H1 (cell line): ENCODE data around the gene SAMD4A. TPM values are rescaled to one million over a fixed set of nuclear protein-coding genes. Genes with fewer than 3 reads are reported as not detected.

Experiments
- CTCF ChIA-PET: fragments of 300-600 bp; sonication (Branson Sonifier 250); formaldehyde crosslinking; loops from one replicate; lab custom pipeline; 2021; ENCODE audit not compliant: partially characterized antibody; lab: Charles Lee
- POLR2A ChIA-PET: fragments of 300-600 bp; sonication (Branson Sonifier 250); formaldehyde crosslinking; loops from one replicate; lab custom pipeline; 2021; ENCODE audit warnings: inconsistent platforms; ENCODE audit not compliant: partially characterized antibody; lab: Charles Lee
- DNase-seq, 2 experiments: peaks; one replicate each; pipeline versions ENCODE4 v3.0.0 to v3.0.0-alpha.2; 2010 to 2022; ENCODE audit warnings: low spot score in 2 of 2, low read depth in 1 of 2, mixed read lengths in 1 of 2
- FAIRE-seq: peaks from 2 replicates; lab custom pipeline; 2011; peaks lifted over from hg19 to GRCh38; lab: Jason Lieb, UNC
- H2AFZ ChIP-seq: 2 replicates; pipeline ENCODE4 v1.8.1; 2012; ENCODE audit warnings: low read length, inconsistent platforms
- H2AK5ac ChIP-seq: 2 replicates; pipeline ENCODE4 v1.6.1; 2013; ENCODE audit warnings: low read depth, low read length
- H2BK120ac ChIP-seq: replicated peaks from 2 replicates; pipeline ENCODE3; 2013; ENCODE audit warnings: low read depth, low read length, inconsistent platforms
- H2BK12ac ChIP-seq: 2 replicates; pipeline ENCODE4 v1.6.1; 2013; ENCODE audit warnings: low read depth, low read length
- H2BK15ac ChIP-seq: 2 replicates; pipeline ENCODE4 v1.6.1; 2013; ENCODE audit warnings: low read length
- H2BK20ac ChIP-seq: 2 replicates; pipeline ENCODE4 v1.6.1; 2013; ENCODE audit warnings: low read length
- H2BK5ac ChIP-seq: 2 replicates; pipeline ENCODE4 v1.6.1; 2013; ENCODE audit warnings: low read depth, low read length
- H3K14ac ChIP-seq: 2 replicates; pipeline ENCODE4 v1.6.1; 2013; ENCODE audit warnings: inconsistent platforms; ENCODE audit not compliant: insufficient read length
- H3K18ac ChIP-seq: 2 replicates; pipeline ENCODE4 v1.6.1; 2013; ENCODE audit warnings: low read length; ENCODE audit errors: extremely low read depth
- H3K23ac ChIP-seq: 2 replicates; pipeline ENCODE4 v1.6.1; 2013; ENCODE audit warnings: inconsistent platforms; ENCODE audit not compliant: insufficient read length
- H3K23me2 ChIP-seq: 2 replicates; pipeline ENCODE4 v1.6.1; 2013; ENCODE audit warnings: low read depth, low read length
- H3K27ac ChIP-seq: 2 replicates; pipeline ENCODE4 v1.6.1; 2011; ENCODE audit warnings: low read depth, low read length, inconsistent platforms
- H3K27me3 ChIP-seq, 4 experiments: replicated peaks in 1 of 4; 1 replicate in 1 of 4; 2 replicates in 3 of 4; pipeline versions ENCODE4 v1.6.1 to v1.8.1; 2011 to 2013; ENCODE audit warnings: low read length in 3 of 4, mild to moderate bottlenecking in 3 of 4, inconsistent platforms in 2 of 4, mixed read lengths in 2 of 4, moderate library complexity in 1 of 4; ENCODE audit not compliant: control insufficient read depth in 3 of 4, insufficient read depth in 3 of 4; ENCODE audit errors: extremely low read depth in 1 of 4
- H3K36me3 ChIP-seq, 4 experiments: 2 replicates each; pipeline versions ENCODE4 v1.6.1 to v1.8.1; 2011 to 2013; ENCODE audit warnings: mild to moderate bottlenecking in 4 of 4, low read length in 3 of 4, moderate library complexity in 2 of 4, control low read depth in 1 of 4, inconsistent platforms in 1 of 4; ENCODE audit not compliant: insufficient read depth in 4 of 4, control insufficient read depth in 2 of 4
- H3K4ac ChIP-seq: replicated peaks from 2 replicates; pipeline ENCODE3; 2013; ENCODE audit warnings: low read length, low read depth, mixed read lengths, inconsistent platforms; ENCODE audit not compliant: insufficient read length
- H3K4me1 ChIP-seq, 4 experiments: replicated peaks in 1 of 4; 1 replicate in 1 of 4; 2 replicates in 3 of 4; pipeline versions ENCODE4 v1.6.1 to v1.8.1; 2011 to 2013; ENCODE audit warnings: low read length in 3 of 4, inconsistent platforms in 2 of 4, mixed read lengths in 1 of 4; ENCODE audit not compliant: insufficient read depth in 4 of 4, control insufficient read depth in 3 of 4
- H3K4me2 ChIP-seq, 2 experiments: 2 replicates each; pipeline versions ENCODE4 v1.6.1 to v1.8.1; 2011 to 2013; ENCODE audit warnings: low read depth in 2 of 2, low read length in 2 of 2, control low read depth in 1 of 2, inconsistent platforms in 1 of 2, mild to moderate bottlenecking in 1 of 2; ENCODE audit not compliant: insufficient read depth in 1 of 2
- H3K4me3 ChIP-seq, 4 experiments: fragments of 200-600, 300-600 bp in 1 of 4; sonication (generic), shearing (Covaris generic), sonication (Bioruptor Twin) in 1 of 4; 2 replicates each; pipeline versions ENCODE4 v1.5.1 to v1.8.1; 2011 to 2016; ENCODE audit warnings: low read length in 4 of 4, low read depth in 3 of 4, control low read depth in 2 of 4, inconsistent platforms in 2 of 4, mild to moderate bottlenecking in 2 of 4, mixed read lengths in 1 of 4, moderate library complexity in 1 of 4; ENCODE audit not compliant: insufficient read depth in 2 of 4; ENCODE audit errors: extremely low read depth in 1 of 4
- H3K56ac ChIP-seq: replicated peaks from 2 replicates; pipeline ENCODE3; 2013; ENCODE audit warnings: low read depth, mild to moderate bottlenecking, mixed read lengths, low read length, inconsistent platforms; ENCODE audit not compliant: insufficient read length
- H3K79me1 ChIP-seq: 2 replicates; pipeline ENCODE4 v1.6.1; 2013; ENCODE audit warnings: low read depth, low read length, control low read depth
- H3K79me2 ChIP-seq, 2 experiments: 2 replicates each; pipeline versions ENCODE4 v1.6.1 to v1.8.1; 2012 to 2013; ENCODE audit warnings: low read length in 2 of 2, mild to moderate bottlenecking in 2 of 2, inconsistent platforms in 1 of 2; ENCODE audit not compliant: insufficient read depth in 2 of 2, control insufficient read depth in 1 of 2
- H3K9ac ChIP-seq, 4 experiments: replicated peaks in 1 of 4; 1 replicate in 1 of 4; 2 replicates in 3 of 4; pipeline versions ENCODE4 v1.6.1 to v1.8.1; 2011 to 2013; ENCODE audit warnings: low read depth in 3 of 4, low read length in 3 of 4, control low read depth in 2 of 4, mild to moderate bottlenecking in 2 of 4, moderate library complexity in 2 of 4, inconsistent platforms in 1 of 4; ENCODE audit errors: extremely low read depth in 1 of 4
- H3K9me3 ChIP-seq, 2 experiments: 2 replicates each; pipeline versions ENCODE4 v1.6.1 to v1.8.1; 2012 to 2013; ENCODE audit warnings: mild to moderate bottlenecking in 2 of 2, moderate library complexity in 2 of 2, control low read depth in 1 of 2, inconsistent platforms in 1 of 2, low read depth in 1 of 2, low read length in 1 of 2, mixed read lengths in 1 of 2; ENCODE audit not compliant: insufficient read depth in 2 of 2
- H4K20me1 ChIP-seq, 2 experiments: replicated peaks in 1 of 2; 2 replicates each; pipeline versions ENCODE3 to v1.8.1; 2011 to 2013; ENCODE audit warnings: inconsistent platforms in 2 of 2, low read length in 2 of 2, mild to moderate bottlenecking in 1 of 2; ENCODE audit not compliant: insufficient read depth in 2 of 2, control insufficient read depth in 1 of 2
- H4K5ac ChIP-seq: 2 replicates; pipeline ENCODE4 v1.6.1; 2013; ENCODE audit warnings: low read length, low read depth, mixed read lengths, inconsistent platforms; ENCODE audit not compliant: insufficient read length
- H4K8ac ChIP-seq: 2 replicates; pipeline ENCODE4 v1.8.0; 2013; ENCODE audit warnings: mild to moderate bottlenecking, moderate library complexity, low read length, inconsistent platforms; ENCODE audit not compliant: insufficient read depth; ENCODE audit errors: extremely low read depth
- H4K91ac ChIP-seq: replicated peaks from 2 replicates; pipeline ENCODE3; 2013; ENCODE audit warnings: low read length, mixed read lengths, inconsistent platforms; ENCODE audit not compliant: insufficient read length
- CHD1 ChIP-seq: IDR thresholded peaks from 2 replicates; pipeline ENCODE4 v1.6.1; 2012; ENCODE audit warnings: low read depth, low read length, improper control_type of control experiment
- CHD2 ChIP-seq: IDR thresholded peaks from 2 replicates; pipeline ENCODE4 v1.6.1; 2012; ENCODE audit warnings: low read length, improper control_type of control experiment
- EGR1 ChIP-seq: IDR thresholded peaks from 2 replicates; pipeline ENCODE4 v1.6.1; 2011; ENCODE audit warnings: low read depth, low read length, borderline replicate concordance
- GABPA ChIP-seq: IDR thresholded peaks from 2 replicates; pipeline ENCODE4 v1.6.1; 2011; ENCODE audit warnings: mild to moderate bottlenecking, low read length, moderate library complexity, borderline replicate concordance; ENCODE audit not compliant: insufficient read depth
- RBBP5 ChIP-seq: IDR thresholded peaks from 2 replicates; pipeline ENCODE4 v1.7.1; 2012; ENCODE audit warnings: low read depth, mild to moderate bottlenecking, inconsistent platforms, low read length, moderate library complexity, borderline replicate concordance
- RFX5 ChIP-seq: IDR thresholded peaks from 2 replicates; pipeline ENCODE4 v1.6.1; 2011; ENCODE audit warnings: low read depth, low read length, improper control_type of control experiment, borderline replicate concordance
- SIX5 ChIP-seq: IDR thresholded peaks from 2 replicates; pipeline ENCODE4 v1.6.1; 2011; ENCODE audit warnings: mild to moderate bottlenecking, low read depth, low read length
- SP4 ChIP-seq: IDR thresholded peaks from 2 replicates; pipeline ENCODE4 v1.6.1; 2012; ENCODE audit warnings: low read length, inconsistent platforms
- TEAD4 ChIP-seq: IDR thresholded peaks from 2 replicates; pipeline ENCODE4 v1.6.1; 2012; ENCODE audit warnings: low read depth, low read length, inconsistent platforms, mixed read lengths
- ZNF274 ChIP-seq: IDR thresholded peaks from 2 replicates; pipeline ENCODE4 v1.7.0; 2012; ENCODE audit warnings: low read length, borderline replicate concordance; ENCODE audit errors: extremely low read depth
- WGBS, 2 experiments: shearing (Covaris generic) in 1 of 2; methylation state at CpG; one replicate each; pipeline versions ENCODE4 v1.1.6 to v1.1.7; 2013 to 2015; ENCODE audit warnings: low lambda C conversion rate in 2 of 2, mixed read lengths in 2 of 2, inconsistent platforms in 1 of 2, low coverage in 1 of 2, missing lambda C conversion rate in 1 of 2; ENCODE audit not compliant: insufficient replicate concordance in 2 of 2, insufficient coverage in 1 of 2, insufficient read length in 1 of 2; ENCODE audit errors: extremely low coverage in 1 of 2, missing lambda C conversion rate in 1 of 2; 5-methylcytosine and 5-hydroxymethylcytosine counted together
- polyA plus RNA-seq, 7 experiments: library from polyadenylated mRNA; depleted of rRNA in 3 of 7; stranded (reverse) in 5 of 7; unstranded in 2 of 7; fragments of >200 nt in 5 of 7; fragments of 200-250 nt in 2 of 7; gene quantifications; 1 replicate in 5 of 7; 2 replicates in 1 of 7; 4 replicates in 1 of 7; pipeline versions ENCODE4 v1.2.1 to v1.2.3, GENCODE V29; 2011 to 2013; ENCODE audit warnings: missing spikeins in 2 of 7, mixed read lengths in 2 of 7
- total RNA-seq: library from RNA; stranded (reverse); fragmentation: NEBNext Ultra II Directional; extraction: Animal tissue kit (Norgen Biotek cat#: 25700); gene quantifications from 2 replicates; pipeline ENCODE4 v1.2.1, GENCODE V29; 2021
- TF ChIP-seq, protein P1 (sequence below): IDR thresholded peaks from 2 replicates; pipeline ENCODE4 v1.6.1; 2011; ENCODE audit warnings: low read depth, mild to moderate bottlenecking, low read length; ENCODE audit not compliant: insufficient read depth
- TF ChIP-seq, protein P2 (sequence below): IDR thresholded peaks from 2 replicates; pipeline ENCODE4 v1.6.1; 2012; ENCODE audit warnings: inconsistent platforms

Gene SAMD4A
- total and polyA plus RNA-seq, 2 of the 8 experiments (the other 6 are each of a cell fraction or from before 2014, with no cell fraction given), result 2.4 to 12.3 TPM

DNA sequence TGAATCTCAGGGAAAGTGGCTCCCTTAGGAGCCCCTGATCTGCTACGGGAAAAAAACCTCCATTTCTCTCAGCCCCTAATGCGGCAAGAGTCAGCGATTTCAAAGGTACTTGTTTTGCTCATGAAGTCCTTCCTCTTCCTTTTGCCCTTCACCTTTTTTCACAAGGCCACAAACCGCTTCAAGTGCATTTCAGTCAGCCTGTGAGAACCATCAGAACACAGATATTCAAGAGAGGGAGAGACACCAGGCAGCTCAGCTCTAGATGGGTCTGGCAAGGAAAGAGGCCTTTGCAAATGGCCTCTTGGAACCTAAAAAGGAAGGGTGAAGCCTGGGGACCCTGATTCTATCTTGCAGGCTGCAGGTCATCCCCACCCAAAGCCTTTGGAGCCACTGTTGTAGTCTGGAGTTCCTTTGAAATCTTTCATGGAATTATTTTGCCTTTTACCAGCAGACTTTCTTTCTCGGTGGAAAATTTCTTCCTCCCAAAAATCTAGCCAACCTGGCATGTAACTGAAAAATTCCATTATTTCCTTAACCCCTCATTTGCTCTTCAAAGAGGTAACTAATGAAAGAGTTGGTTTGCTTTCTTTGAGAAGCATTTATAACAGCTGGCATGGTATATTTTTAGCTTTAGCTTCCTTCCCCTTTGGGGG lies 145.0 kb downstream of the SAMD4A start:
- Histone ChIP-seq H3K79me1 (no peaks in the 10 kb centered on the region; the same call in 1 of the 2 replicates), H4K5ac (no peak overlapping the region), H3K4ac (no peak overlapping the region), H3K14ac (no peak overlapping the region), H2BK12ac (no peak overlapping the region), H4K8ac (no peak overlapping the region), H4K20me1 (no peaks in the 10 kb centered on the region), H3K27ac (no peak overlapping the region), H2AK5ac (no peak overlapping the region), H3K79me2 (no peaks in the 10 kb centered on the region), H3K36me3 (no peaks in the 10 kb centered on the region), H4K91ac (no peak overlapping the region), H2BK120ac (no peak overlapping the region), H2BK5ac (no peak overlapping the region), H3K9ac (no peak overlapping the region), H3K9me3 (no peaks in the 10 kb centered on the region), H3K27me3 (no peaks in the 10 kb centered on the region; a peak in 1 of 7 replicates), H3K4me1 (peaks cover 0 to 3% (median 0%) of the 10 kb centered on the region in 4 experiments; a peak in 1 of 7 replicates), H2AFZ (no peak overlapping the region), H3K4me2 (no peak overlapping the region), H2BK20ac (no peak overlapping the region), H2BK15ac (no peak overlapping the region), H3K18ac (no peak overlapping the region), H3K56ac (no peak overlapping the region), H3K4me3 (no peak overlapping the region), H3K23me2 (no peaks in the 10 kb centered on the region), H3K23ac (no peak overlapping the region)
- ChIA-PET CTCF (interaction anchor here (0.9 to 1.9 kb wide), 3 partner anchors 11 to 137 kb away, joined by 3 to 7 read pairs (median 6); no protein-coding TSS in a partner anchor), POLR2A (no interaction called here)
- no peak for DNase-seq
- WGBS, 2 experiments, result 75% methylated on average over 5 of the region's 5 CpGs; no CpG with 5 or more reads in 1 of the 2 experiments
- no peak for FAIRE-seq
- TF ChIP-seq TEAD4 (no peak), RBBP5 (no peak), ZNF274 (no peak), RFX5 (no peak), CHD1 (no peak), GABPA (no peak), EGR1 (no peak), SIX5 (no peak), SP4 (no peak), CHD2 (no peak)
- TF ChIP-seq, protein P1, sequence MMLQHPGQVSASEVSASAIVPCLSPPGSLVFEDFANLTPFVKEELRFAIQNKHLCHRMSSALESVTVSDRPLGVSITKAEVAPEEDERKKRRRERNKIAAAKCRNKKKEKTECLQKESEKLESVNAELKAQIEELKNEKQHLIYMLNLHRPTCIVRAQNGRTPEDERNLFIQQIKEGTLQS, result no peak
- TF ChIP-seq, protein P2, sequence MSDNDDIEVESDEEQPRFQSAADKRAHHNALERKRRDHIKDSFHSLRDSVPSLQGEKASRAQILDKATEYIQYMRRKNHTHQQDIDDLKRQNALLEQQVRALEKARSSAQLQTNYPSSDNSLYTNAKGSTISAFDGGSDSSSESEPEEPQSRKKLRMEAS, result no peak
